ENCODE measurements around the gene CLTB. TPM values are rescaled to one million over a fixed set of nuclear protein-coding genes. Genes with fewer than 3 reads are reported as not detected.
A peak's percentile ranks its signal among the peaks of the same experiment; 100 is the strongest.

Gene CLTB
- total and polyA plus RNA-seq, 10 of the 15 experiments (the other 5 are each of a cell fraction or from before 2014, with no cell fraction given), result 1.6 to 52.8 (median 36.9) TPM

DNA sequence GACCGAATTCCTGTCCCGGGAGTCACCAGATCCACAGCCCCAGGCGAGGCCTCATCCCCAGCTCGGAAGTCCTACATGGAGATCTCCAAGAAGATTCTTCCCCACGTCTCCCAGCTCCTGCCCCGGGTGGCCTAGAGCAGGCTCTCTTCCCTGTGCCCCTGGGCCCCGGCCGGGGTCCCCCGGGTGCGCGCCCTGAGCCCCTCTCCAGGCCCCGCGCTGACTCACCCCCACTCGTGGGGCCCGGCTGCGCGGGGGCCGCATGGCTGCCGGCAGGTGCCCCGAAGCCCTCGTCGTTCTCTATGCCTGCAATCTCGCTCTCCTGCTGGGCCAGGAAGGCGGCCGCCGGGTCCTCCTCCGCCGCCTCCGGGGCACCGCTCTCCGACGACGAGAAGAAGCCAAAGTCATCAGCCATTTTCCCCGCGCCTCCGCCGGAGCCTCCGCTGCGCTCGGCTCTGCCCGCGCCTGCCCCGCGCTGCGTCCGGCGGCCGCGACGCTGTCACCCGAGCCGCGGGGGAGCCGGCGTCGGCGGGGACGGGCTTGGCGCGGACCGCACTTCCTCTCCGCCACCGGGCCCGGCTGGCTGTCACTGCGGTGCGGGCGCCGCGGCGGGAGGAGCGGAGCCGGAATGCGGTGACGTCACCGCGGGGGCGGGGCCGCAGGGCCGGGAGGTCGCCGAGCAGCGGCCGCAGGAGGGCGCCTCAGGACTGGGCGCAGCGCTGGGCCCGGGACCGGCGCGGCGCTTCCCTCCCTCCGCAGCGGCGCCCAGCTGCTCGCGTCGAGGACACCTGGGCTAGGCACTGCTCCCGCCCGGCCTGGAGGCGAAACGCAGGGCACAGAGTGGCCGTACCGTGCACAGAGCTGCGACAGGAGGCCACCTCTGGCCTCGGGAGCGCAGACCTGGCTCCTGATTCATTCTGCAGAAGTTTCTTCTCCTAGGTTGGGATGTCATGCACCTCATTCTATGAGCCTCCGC is at the start of gene CLTB (continued):
- TF ChIP-seq, protein P1, sequence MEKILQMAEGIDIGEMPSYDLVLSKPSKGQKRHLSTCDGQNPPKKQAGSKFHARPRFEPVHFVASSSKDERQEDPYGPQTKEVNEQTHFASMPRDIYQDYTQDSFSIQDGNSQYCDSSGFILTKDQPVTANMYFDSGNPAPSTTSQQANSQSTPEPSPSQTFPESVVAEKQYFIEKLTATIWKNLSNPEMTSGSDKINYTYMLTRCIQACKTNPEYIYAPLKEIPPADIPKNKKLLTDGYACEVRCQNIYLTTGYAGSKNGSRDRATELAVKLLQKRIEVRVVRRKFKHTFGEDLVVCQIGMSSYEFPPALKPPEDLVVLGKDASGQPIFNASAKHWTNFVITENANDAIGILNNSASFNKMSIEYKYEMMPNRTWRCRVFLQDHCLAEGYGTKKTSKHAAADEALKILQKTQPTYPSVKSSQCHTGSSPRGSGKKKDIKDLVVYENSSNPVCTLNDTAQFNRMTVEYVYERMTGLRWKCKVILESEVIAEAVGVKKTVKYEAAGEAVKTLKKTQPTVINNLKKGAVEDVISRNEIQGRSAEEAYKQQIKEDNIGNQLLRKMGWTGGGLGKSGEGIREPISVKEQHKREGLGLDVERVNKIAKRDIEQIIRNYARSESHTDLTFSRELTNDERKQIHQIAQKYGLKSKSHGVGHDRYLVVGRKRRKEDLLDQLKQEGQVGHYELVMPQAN (conservative IDR thresholded peaks at IDR 0.05), result peak; percentile 89
- TF ChIP-seq RCOR1 (conservative IDR thresholded peaks at IDR 0.05; ENCODE audit: low read depth, low read length) (no peak), RAD51 (IDR thresholded peaks at IDR 0.05) (no peak), CBX5 (IDR thresholded peaks at IDR 0.05; ENCODE audit: low read depth) (no peak), FOXK2 (IDR thresholded peaks at IDR 0.05) (no peak), MXI1 (IDR thresholded peaks at IDR 0.05; ENCODE audit: low read depth, low read length) (no peak), CUX1 (IDR thresholded peaks at IDR 0.05; ENCODE audit: insufficient replicate concordance, low read depth, low read length) (no peak), IRF3 (IDR thresholded peaks at IDR 0.05) (peak; percentile 55; the same call in 1 of the 2 replicates), KLF5 (IDR thresholded peaks at IDR 0.05; ENCODE audit: partially characterized antibody) (peak; percentile 67), RB1 (IDR thresholded peaks at IDR 0.05; ENCODE audit: borderline replicate concordance) (peak; percentile 98), ZZZ3 (IDR thresholded peaks at IDR 0.05; ENCODE audit: control insufficient read depth, insufficient read length, low read depth) (no peak), YY1 (IDR thresholded peaks at IDR 0.05; ENCODE audit: low read depth, low read length) (peak; percentile 83), SMAD5 (IDR thresholded peaks at IDR 0.05; ENCODE audit: low read depth) (no peak), POLR2AphosphoS2 (IDR thresholded peaks at IDR 0.05; ENCODE audit: low read depth, low read length) (no peak), SPI1 (IDR thresholded peaks at IDR 0.05; ENCODE audit: borderline replicate concordance, insufficient read depth, low read depth, low read length) (peak; percentile 62; the same call in 1 of the 2 replicates), BCLAF1 (IDR thresholded peaks at IDR 0.05) (0 out of 2 replicates have a peak, but pooled peaks have one; percentile 63), SREBF2 (IDR thresholded peaks at IDR 0.05; ENCODE audit: low read length) (no peak), LARP7 (IDR thresholded peaks at IDR 0.05) (peak; percentile 98; the same call in 1 of the 2 replicates)

All from GM12878 (cell line).